ENCODE measurements around the gene LAMA5.

Gene LAMA5

DNA sequence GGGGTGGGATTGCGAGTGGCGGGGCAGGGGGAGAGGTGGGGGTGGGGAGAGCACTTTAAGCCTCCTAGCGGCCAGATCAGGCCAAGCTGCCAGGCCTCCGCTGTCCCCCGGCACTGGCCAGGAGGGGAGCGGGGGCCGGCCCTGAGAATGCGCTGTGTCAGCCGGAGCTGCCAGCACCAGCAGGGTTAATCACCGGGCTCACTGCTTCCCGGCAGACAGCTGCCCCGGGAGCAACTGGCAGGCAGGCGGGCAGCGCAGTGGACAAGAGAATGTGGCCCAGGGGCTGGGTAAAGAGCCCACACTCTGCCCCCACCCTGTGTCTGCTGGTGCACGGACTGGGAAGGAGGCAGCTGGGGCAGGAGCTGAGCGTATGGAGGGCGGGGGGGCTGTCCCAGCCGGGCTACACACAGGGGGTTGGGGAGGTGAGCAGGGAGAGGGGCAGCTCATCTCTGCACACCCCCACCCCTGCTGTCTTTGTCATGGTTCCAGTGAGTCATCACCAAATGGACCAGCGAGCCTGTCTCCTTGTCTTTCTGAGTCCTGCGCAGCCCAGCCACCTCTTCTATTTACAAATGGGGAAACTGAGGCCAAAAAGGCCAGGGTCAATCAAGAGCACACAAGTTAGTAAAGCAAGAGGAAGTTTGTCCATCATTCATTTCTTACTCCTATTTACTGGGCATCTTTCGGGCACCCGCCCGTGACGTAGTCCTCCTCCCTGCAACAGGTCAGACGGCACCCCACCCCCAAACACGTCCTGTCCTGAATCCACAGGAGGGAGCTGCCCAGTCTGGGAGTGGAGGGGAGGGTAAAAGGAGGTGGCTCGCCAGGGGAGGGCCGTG lies 2.1 kb upstream of the LAMA5 start:
- no peak for DNase-seq

DNA sequence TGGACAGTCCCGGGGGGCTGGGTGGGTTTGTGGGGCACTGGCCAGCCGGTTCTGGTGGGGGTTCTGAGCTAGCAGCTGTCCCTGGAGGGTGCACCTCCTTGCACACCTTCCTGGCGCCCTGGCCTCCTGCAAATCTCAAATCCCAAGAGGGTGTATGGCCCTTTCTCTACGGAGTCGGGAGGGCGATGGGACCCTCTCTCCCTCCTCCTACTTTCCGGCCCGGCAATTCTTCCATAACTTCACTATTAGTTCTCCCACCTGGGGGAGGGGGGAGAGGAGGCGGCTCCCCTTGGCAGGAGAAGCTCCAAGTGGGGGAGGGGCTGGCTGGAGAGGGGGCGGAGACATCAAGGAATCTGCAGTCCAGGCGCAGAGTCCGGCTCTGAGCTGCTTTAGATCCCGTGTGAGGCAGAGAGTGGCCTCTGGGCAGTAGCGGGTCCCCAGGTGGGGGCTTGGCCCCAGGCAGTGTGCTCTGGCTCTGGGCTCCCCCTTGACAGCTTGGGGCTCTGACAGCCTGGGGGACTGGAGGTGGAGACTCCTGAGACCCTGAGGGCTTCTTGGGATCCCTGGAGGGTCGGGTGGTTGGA lies 1.4 kb upstream of the LAMA5 start:
- DNase-seq = no peak

DNA sequence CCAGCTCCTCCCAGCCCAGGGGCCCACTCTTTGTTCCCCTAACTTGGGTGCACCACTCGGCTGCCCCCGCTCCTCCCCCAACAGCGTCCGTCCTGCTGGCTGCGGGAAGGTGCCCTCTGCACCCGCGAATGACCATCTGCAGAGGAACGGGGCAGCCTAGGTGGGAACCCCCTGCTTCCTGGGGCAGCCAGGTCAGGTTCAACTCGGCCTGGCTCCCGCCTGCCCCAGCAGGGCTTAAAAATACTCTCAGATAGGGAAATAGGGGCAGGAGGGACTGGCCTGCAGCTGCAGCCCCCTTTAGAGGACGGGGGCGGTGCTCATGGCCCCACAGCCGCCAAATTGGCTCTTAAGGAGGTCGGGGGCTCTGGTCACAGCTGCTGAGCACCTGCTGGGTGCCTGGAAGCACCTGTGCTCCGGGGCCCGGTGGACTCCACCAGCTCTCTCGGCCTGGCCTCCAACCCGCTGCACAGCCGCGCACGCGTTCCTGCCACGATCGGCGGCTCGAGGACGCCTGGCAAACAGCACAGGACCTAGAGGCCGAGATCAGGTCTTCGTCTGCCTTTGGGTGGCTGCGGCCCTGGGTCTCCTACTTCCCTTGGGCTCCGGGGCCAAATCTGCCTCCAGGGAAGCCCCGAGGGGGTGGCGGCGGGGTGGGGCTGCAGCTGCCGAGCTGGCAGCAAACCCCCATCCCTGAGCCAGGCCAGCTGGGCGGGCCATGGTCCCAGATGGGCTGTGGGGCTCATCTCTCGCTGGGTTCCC lies 700 bp upstream of the LAMA5 start:
- no peak for DNase-seq

DNA sequence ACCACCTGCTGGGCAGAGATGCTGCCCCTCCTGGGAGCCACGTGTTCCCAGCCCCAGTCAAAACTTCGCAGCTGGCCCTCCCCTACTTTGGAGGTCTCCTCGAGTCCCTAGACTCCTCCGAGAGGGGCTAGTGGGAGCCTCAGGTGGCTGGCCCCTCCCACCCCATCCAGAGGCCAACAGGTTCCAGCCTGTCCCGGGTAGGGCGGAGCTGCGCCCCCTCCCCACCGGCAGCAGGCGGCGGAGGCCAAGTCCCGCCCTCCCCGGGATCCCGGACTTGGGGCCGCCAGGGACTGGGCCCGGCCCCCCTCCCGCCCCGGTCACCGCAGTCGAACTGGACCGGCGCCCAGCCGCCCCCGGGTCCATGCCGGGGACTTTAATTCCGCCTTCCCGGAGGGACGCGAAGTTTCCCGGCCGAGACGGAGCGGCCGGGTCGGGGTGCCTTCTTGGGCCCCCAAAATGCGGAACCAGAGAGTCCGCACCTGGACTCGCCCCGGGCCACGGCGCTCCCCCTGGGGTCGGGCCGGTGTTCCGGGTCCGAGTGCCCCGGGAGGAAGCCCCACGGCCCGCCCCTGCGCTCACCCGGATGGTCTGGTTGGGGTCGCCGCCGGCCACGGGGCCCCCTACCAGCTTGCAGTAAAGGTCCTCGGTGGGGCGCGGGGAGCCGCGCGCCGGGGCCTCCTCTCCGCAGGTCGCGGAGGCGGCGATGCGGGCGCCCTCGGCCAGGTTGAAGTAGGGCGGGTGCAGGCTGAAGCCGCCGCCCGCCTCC lies 559 bp downstream of the LAMA5 start:
- DNase-seq = no peak

DNA sequence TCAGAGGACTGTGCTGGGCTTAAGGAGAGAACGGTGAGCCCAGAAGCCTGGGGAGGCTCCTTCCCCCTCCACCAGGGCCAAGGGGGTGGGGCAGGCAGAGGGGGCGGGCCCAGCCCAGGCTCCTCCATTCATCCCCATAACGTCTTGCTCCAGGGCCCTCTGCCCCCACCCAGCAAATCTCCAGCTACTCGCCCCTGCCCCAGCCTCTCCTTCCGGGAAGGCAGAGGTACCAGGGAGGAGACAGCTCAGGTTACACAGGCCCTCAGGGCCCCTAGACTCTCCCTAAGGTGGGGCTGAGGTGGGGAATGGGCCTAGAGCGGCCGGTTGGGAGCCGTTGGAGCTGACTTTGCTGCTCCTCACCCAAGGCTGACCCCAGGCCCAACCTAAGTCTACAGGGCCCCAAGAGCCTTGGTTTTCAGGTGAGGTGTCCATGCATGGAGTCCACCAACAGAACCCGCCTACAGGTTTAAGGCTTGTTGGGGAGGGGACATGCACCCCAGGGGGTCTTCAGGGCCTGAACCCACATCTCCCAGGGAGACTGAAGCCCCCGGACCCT lies 1.2 kb downstream of the LAMA5 start:
- DNase-seq = no peak

DNA sequence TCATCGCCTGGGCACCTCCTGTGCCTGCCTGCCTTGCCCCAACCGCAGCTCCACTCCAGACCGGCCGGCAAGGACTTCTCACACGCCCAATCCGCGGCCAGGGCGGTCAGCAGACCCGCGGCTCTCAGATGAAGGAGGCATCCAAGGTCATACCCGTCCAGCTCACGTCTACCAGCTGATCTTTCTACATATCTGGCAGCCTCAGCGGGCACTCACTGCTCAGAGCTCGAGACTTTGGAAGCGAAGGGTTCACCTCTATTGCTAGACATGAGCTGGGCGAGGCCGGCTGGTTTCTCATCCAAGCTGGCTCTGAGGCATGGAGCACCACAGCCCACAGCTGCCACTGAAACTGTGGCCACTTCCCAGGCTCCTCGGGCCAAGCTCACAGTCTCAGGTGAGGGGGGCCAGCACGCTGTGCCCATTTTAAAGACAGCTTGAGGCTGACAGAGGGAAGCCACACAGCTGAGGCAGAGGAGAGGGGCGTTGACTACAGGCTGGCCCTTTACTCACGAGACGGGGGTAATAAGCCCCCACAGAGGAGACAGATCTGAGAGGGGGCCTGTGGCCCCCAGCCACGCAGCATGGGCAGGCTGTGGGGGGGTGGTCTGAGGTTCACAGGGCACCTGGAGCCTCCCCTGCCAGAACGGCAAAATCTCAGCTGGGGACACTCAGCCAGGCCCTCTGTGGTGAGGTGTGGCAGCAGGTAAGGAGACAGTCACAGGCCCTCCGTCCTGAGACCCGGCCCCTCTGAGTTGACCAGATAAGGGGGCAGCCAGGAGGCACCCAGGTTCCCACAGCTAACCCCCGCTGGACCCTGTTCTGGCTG lies 2.0 kb downstream of the LAMA5 start:
- DNase-seq = no peak

DNA sequence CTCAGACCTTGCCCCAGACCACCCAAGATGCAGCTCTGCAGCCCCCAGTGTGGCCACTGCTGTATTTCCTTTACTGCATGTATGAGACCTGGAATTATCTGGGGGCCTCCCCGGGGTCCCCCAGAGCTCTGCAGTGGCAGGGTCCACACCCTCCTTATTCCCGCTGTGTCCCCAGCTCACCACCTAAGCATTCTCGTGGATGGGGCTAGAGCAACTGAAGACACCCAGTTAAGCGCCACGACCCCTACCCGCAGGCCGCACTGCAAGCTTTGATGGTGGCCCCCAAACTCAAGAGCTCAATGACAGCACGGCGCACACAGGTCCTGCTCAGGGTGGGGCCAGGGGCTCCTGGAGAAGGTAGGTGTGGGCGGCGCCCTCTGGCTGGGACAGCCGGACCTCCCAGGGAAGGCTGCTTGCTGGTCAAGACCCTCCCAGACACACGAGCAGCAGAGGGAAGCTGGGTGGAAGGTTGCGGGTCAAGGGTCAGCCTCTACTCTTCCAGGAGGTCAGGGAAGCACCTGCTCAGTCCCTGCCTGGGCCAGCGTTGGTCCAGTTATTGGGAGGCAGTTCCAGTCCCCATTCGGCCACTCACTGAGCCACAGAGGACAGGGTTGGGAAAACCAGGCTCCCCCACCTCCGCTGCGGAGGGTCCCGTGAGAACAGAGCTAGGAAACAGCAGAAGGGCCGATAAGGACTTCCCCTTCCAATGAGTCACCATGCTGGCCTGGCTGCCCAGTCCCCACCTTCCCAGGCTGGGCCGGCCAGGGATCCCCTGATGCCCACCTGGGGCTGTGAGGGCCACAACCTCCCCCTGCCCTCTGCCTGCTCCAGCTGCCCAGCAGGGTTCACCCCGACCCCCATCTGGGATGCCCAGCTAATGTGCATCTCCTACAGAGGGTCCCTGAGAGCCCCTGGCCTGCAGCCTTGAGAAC lies 2.9 kb downstream of the LAMA5 start:
- no peak for DNase-seq

DNA sequence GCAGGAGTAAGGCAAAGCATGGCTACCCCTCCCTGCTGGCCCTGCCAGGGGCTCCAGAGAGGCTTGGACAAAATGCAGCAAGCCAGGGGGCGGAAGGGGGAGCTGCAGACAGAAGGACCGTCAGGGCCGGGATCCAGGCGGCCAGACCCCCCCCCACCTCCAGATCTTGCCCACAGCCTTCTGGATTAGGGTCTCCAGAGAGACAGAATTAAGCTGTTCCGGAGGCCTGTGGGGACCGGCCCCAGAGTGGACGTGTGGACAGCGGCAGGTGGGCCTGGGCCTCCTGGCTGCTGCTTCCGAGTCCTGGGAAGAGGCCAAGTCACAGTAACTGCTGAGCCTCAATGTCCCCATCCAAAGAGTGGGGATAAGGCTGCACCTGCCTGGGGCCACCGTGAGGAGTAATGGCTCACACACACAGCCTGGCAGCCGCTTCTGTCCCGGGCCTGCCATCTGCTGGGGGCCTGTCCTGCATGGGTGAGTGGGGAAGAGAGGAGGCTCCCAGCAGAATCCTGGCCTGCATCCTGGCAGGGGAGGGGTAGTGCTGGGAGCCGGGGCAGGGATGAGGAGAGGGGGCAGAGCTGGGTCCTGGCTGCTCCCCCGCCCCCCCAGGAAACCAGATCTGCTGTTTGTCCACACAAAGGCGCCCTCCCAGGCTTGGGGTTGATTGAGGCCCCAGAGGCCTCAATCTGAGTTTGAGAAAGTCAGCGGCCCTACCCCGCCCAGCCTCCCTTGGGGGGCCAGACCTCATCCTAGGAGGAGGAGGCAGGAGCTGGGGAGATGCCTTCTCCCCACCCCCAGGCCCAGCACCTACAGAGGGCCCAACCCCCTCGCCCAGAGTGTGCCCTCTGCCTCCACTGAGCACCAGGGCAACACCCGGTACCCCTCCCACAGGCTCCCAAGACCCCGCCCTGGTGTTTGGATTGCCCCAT lies 3.9 kb downstream of the LAMA5 start:
- DNase-seq = no peak

DNA sequence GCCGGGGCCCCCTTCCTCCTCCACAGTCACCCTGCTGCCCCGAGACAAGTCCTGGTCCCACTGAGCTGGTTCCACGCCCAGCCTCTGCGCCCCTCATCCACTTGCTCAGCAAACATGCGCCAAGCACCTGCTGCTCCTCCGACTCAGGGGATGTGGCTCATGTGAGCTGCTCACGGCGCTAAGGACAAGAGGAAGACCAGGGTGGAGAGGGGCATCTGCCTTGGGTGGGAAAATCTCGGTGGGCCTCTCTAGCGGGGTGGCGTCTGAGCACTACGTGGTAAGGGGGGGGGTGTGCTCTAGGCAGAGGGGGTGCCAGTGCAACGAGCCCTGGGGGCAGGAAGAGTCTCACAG lies 4.5 kb downstream of the LAMA5 start:
- no peak for DNase-seq

DNA sequence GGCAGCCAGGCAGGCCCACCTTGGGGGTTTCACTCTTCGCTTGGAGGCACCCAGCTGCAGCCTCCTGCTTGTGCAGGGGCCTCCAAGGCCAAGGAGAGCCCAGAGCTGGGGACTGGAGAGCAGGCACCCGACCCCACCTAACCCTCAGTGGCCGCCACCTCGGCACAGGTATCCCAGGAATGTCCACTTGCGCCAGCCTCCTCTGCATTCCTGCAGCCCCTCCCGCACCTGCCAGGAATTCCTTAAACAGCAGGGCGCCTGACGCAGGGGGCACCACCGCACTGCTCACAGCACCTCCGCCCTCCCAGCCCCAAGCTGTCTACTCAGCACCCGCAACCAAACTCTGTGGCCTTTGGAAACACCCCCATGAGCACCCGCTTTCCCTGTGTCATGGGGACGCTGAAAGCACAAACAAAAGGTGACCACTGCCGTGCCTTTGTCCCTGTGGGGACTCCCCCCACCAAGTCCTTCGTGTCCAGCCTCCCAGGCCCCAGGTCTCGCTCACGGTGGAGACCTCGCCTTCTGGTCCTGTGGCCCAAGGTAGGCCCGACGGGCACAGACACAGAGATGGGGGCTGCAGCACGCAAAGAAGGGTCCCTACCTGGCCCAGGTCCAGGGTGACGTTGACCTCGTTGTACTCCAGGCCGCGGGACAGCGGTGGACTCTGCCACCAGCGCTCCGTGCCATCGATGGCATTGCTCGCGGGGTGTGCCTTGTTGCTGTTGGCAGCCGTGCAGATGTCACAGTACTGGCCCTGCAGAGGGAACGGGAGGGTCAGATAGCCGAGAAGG lies 5.1 kb downstream of the LAMA5 start:
- DNase-seq = no peak

DNA sequence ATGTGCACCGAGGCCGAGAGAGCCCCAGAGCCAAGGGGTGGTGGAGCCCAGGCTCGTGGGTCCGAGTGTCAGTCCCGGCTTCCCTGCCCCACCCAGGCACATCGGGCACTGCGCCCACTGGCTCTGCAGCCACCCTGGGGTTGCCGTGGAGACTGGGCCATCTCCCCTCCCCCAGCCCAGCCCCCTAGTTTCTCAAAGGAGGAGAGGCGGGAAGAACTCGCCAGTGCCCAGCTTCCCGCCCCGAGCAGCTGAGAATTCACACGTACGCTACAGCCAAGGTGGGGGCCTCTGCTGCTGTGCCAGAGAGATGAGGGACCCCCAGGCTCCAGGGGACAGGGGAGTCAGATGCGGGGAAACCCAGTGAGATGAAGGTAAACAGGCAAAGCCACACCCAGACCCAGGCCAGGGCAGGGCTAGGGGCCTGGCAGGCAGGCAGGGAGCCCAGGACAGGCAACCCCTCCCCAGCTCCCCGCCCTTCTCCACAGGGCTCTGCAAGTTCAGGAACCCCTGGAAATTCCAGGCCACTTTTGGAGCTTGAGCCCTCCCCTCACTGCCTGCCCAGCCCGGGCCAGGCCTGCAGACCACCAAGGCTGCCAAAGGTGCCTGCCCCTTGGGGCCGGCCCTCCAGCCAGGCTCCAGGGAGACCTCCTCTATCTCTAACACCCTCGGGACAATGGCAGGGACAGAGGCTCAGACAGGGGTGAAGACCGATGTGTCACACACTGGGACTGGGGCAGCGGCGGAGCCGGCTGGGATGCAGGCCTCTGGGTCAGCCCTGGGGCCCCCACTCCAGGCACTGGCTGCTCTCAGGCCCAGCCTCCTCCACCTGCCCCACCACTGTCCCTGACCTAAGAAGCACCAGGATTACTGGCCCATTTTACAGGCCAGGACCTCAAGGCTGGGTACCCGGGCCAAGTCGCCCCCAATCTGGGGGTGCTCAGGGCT lies 6.0 kb downstream of the LAMA5 start:
- no peak for DNase-seq

DNA sequence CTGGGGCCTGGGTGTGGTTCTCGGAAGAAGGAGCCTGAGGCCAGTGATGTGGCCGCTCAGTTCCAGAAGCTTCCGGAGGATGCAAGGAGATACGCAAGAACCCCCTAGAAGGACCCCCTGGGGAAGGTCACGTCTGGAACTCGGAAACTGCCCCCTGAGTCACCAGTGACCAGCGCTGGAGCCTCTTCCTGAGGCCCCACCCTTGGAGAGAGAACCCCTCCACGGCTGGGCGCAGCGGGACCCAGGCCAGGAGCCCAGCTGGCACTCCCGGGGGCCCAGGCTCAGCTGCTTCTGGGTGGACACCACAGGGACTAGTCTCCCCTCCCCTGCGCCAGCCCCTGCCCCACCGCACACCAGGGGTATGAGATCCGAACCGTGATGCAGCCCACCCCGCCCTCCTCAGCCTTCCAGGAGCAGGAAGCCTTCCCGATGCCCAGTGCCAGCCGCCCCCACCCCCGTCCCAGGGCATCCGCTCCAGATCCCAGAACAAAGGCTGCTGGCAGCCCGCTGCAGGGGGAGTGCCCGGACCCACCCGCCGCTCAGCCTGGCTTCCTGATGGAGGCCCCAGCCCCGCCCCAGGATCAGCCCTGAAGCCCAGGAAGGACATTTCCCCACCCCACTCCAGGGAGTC lies 7.5 kb downstream of the LAMA5 start:
- no peak for DNase-seq

DNA sequence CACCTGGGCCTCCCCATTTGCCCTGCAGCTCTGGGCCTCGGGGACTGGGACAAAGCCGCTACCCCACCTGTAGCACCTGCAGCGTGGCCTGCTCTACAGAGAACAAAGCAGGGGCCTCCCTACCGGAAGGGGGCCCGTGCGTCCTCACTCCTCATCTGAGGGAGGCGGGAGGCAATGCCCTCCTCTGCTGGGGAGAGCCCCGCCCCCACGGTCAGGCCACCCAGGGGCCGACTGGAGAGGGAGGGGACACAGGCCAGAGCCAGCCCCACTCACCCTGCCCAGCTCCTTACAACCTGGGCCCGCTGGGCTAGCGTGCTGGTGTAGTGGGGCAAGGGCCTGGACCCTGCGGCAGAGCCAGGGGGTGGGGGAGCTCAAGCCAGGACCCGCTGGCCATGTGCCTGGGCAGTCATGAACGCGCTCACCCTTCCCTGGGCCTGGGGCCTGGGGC lies 8.0 kb downstream of the LAMA5 start:
- DNase-seq = no peak

DNA sequence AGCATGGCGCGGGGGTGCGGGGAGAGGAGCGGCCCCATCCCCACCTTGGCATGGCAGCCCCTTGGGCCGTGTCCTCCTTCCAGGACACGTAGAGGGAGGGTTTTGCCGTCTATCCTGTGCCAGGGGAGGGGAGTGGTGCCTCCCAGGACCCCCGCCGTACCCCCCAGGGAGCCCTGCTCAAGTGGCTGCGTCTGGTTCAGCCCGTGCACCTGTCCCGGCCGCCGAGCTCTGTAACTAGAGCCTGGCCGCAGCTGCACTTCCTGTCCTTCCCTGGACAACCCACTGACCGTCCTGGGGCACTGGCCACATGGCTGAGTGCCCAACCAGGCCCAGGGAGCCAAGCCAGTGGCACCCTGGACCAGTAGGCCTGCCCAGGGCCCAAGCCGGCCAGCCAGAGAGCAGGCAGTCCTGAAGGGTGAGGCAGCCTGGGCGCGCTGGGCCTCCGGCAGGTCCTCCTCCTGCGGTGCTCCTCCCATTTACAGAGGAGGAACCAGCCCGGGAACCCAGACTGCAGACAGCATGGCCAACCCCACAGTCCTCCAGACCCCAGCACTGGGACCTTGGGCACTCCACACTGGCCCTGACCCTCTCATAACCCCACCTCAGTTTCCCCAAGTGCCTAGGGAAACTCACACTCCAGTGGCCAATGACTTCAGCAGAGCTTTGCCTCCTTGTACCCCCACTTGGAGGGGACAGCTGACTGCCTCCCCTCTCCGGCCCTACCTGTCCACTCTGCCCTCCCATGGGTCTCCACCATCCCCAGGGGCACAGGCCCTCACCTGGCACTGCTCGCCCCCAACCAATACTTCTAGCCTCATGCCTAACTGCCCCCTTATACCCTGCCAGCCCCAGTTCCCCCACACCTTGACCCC lies 8.7 kb downstream of the LAMA5 start:
- no peak for DNase-seq

DNA sequence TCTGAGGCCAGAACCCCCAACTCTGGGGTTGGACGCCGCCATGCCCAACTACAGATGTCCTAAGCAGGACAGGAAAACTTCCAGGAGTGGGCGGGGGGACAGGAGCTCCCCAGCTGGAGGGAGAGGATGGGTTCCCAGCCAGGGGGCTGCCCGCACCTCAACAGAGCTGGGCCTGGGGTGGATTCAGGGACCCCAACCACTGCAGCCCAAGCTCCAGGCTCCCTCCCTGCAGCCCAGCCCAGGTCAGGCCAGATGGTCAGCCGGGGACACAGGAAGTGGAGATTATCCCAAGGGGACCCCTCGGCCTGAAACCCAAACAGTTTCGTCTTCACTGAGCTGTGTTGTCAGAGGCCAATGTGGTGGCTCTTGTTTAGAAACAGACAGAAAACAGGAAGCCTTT lies 9.4 kb downstream of the LAMA5 start:
- DNase-seq = no peak

DNA sequence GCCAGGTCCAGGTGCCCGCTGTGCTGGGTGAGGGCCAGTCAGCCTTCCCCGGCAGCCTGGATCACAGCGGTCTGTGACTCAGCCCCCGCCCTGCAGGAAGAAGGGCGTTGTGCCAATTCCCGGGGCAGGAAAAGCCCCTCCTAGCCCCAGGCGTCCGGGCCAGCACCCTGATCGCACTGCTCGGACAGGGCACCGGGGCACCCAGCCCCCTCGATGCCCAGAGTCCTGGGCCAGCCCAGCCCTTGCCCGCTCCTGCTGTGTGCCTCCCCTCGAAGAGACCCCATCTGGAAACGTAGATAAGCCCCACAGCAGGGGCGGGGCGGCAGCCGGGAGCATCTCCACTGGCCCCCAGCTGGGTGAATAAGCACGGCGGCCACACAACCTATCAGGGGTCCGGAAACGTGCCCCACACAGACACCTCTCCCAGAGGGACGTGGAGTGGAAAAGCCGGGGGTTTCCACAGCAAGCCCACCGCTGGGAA lies 9.9 kb downstream of the LAMA5 start:
- DNase-seq = no peak
